ENCODE data around the gene CAPN10. TPM values are rescaled to one million over a fixed set of nuclear protein-coding genes. Genes with fewer than 3 reads are reported as not detected.
A peak's percentile ranks its signal among the peaks of the same experiment; 100 is the strongest.

Gene CAPN10
- total and polyA plus RNA-seq, 2 experiments from 2014 or later = 10.0 to 29.5 TPM

- H3K36me3 ChIP-seq (ENCODE audit: low read depth) = no peaks in the 10 kb centered on the region
- peaks cover 28% of the 10 kb centered on the region for H3K4me1 ChIP-seq (ENCODE audit: insufficient read depth)
- DNase-seq = no peak
- H2AFZ ChIP-seq = no peak overlapping the region
- no peaks in the 10 kb centered on the region for H3K27me3 ChIP-seq (replicated peaks; ENCODE audit: insufficient read depth)
- peaks cover 25% of the 10 kb centered on the region for H3F3A ChIP-seq (ENCODE audit: insufficient read depth)
- WGBS, 2 experiments (ENCODE audit: low coverage in 1 of 2, low lambda C conversion rate in 2 of 2, missing lambda C conversion rate in 2 of 2) = 96 to 100% methylated on average over 4 of the region's 4 CpGs
- no peak overlapping the region for H3K4me2 ChIP-seq (ENCODE audit: unreplicated experiment)
- in situ Hi-C loops (cut with MboI) = no loop called here
- no peak overlapping the region for H3K4me3 ChIP-seq
- H3K9me3 ChIP-seq (ENCODE audit: low read depth) = no peaks in the 10 kb centered on the region
- H3K9me2 ChIP-seq (ENCODE audit: insufficient read depth) = no peaks in the 10 kb centered on the region
- H4K20me1 ChIP-seq (ENCODE audit: insufficient read depth) = no peaks in the 10 kb centered on the region; the same call in 1 of the 2 replicates
- no peak overlapping the region for H3K9ac ChIP-seq
- no peak overlapping the region for H3K27ac ChIP-seq
- peaks cover 83% of the 10 kb centered on the region for H3K79me2 ChIP-seq (ENCODE audit: insufficient read depth)
- no peak for TF ChIP-seq EZH2phosphoT487 (IDR thresholded peaks at IDR 0.05; ENCODE audit: insufficient read depth, low read depth)
- no peak for TF ChIP-seq EZH2 (IDR thresholded peaks at IDR 0.05; ENCODE audit: insufficient read depth, poor library complexity, severe bottlenecking)
Observed at GRCh38 chr2:240583774-240584173, 2.8 kb upstream of the CAPN10 start.

GRCh38 chr2:240584486-240585031, 2.0 kb upstream of the CAPN10 start:
- H3K79me2 ChIP-seq (ENCODE audit: insufficient read depth) = peaks cover 82% of the 10 kb centered on the region
- in situ Hi-C loops (cut with MboI) = no loop called here
- WGBS, 2 experiments (ENCODE audit: low coverage in 1 of 2, low lambda C conversion rate in 2 of 2, missing lambda C conversion rate in 2 of 2) = 80 to 89% methylated on average over 4 of the region's 4 CpGs
- peak overlapping the region; percentile 88 for H3K4me3 ChIP-seq
- H3F3A ChIP-seq (ENCODE audit: insufficient read depth) = peaks cover 21% of the 10 kb centered on the region
- H3K36me3 ChIP-seq (ENCODE audit: low read depth) = no peaks in the 10 kb centered on the region
- no peaks in the 10 kb centered on the region for H3K27me3 ChIP-seq (replicated peaks; ENCODE audit: insufficient read depth)
- peaks cover 26% of the 10 kb centered on the region for H3K4me1 ChIP-seq (ENCODE audit: insufficient read depth)
- H3K9me3 ChIP-seq (ENCODE audit: low read depth) = no peaks in the 10 kb centered on the region
- no peak overlapping the region for H2AFZ ChIP-seq
- DNase-seq = peak; percentile 19
- TF ChIP-seq EZH2phosphoT487 (IDR thresholded peaks at IDR 0.05; ENCODE audit: insufficient read depth, low read depth) (no peak), EZH2 (IDR thresholded peaks at IDR 0.05; ENCODE audit: insufficient read depth, poor library complexity, severe bottlenecking) (no peak)
- peak overlapping the region; percentile 92; the same call in 1 of the 2 replicates for H3K9ac ChIP-seq
- no peaks in the 10 kb centered on the region for H3K9me2 ChIP-seq (ENCODE audit: insufficient read depth)
- no peaks in the 10 kb centered on the region; the same call in 1 of the 2 replicates for H4K20me1 ChIP-seq (ENCODE audit: insufficient read depth)
- H3K4me2 ChIP-seq (ENCODE audit: unreplicated experiment) = peak overlapping the region; percentile 74
- no peak overlapping the region for H3K27ac ChIP-seq

- Histone ChIP-seq H3K79me2 (ENCODE audit: insufficient read depth) (peaks cover 88% of the 10 kb centered on the region), H3K27ac (peak overlapping the region; percentile 59), H3K4me1 (ENCODE audit: insufficient read depth) (peaks cover 22% of the 10 kb centered on the region), H3K4me2 (ENCODE audit: unreplicated experiment) (peak overlapping the region; percentile 74), H3K4me3 (peak overlapping the region; percentile 88), H2AFZ (no peak overlapping the region), H3F3A (ENCODE audit: insufficient read depth) (peaks cover 17% of the 10 kb centered on the region), H3K27me3 (replicated peaks; ENCODE audit: insufficient read depth) (no peaks in the 10 kb centered on the region), H3K9ac (peak overlapping the region; percentile 92), H4K20me1 (ENCODE audit: insufficient read depth) (no peaks in the 10 kb centered on the region), H3K9me3 (ENCODE audit: low read depth) (no peaks in the 10 kb centered on the region), H3K9me2 (ENCODE audit: insufficient read depth) (no peaks in the 10 kb centered on the region), H3K36me3 (ENCODE audit: low read depth) (no peaks in the 10 kb centered on the region)
- in situ Hi-C loops (cut with MboI) = no loop called here
- no peak for TF ChIP-seq EZH2 (IDR thresholded peaks at IDR 0.05; ENCODE audit: insufficient read depth, poor library complexity, severe bottlenecking)
- TF ChIP-seq EZH2phosphoT487 (IDR thresholded peaks at IDR 0.05; ENCODE audit: insufficient read depth, low read depth) = no peak
- peak; percentile 31 for DNase-seq
- 77 to 80% methylated on average over 6 of the region's 6 CpGs for WGBS, 2 experiments (ENCODE audit: low coverage in 1 of 2, low lambda C conversion rate in 2 of 2, missing lambda C conversion rate in 2 of 2)
Observed at GRCh38 chr2:240585101-240585500, 1.4 kb upstream of the CAPN10 start.

- in situ Hi-C loops (cut with MboI) = no loop called here
- H3K9me2 ChIP-seq (ENCODE audit: insufficient read depth) = no peaks in the 10 kb centered on the region
- peak overlapping the region; percentile 59 for H3K27ac ChIP-seq
- H4K20me1 ChIP-seq (ENCODE audit: insufficient read depth) = no peaks in the 10 kb centered on the region
- peaks cover 13% of the 10 kb centered on the region for H3F3A ChIP-seq (ENCODE audit: insufficient read depth)
- H3K4me2 ChIP-seq (ENCODE audit: unreplicated experiment) = peak overlapping the region; percentile 74
- peak overlapping the region; percentile 88 for H3K4me3 ChIP-seq
- H3K36me3 ChIP-seq (ENCODE audit: low read depth) = no peaks in the 10 kb centered on the region
- H3K9ac ChIP-seq = peak overlapping the region; percentile 92
- WGBS, 2 experiments (ENCODE audit: low coverage in 1 of 2, low lambda C conversion rate in 2 of 2, missing lambda C conversion rate in 2 of 2) = 5% methylated on average over 20 of the region's 20 CpGs
- H3K79me2 ChIP-seq (ENCODE audit: insufficient read depth) = peaks cover 84% of the 10 kb centered on the region
- no peaks in the 10 kb centered on the region for H3K27me3 ChIP-seq (replicated peaks; ENCODE audit: insufficient read depth)
- DNase-seq = peak; percentile 34
- no peaks in the 10 kb centered on the region for H3K9me3 ChIP-seq (ENCODE audit: low read depth)
- H3K4me1 ChIP-seq (ENCODE audit: insufficient read depth) = peaks cover 19% of the 10 kb centered on the region
- TF ChIP-seq EZH2phosphoT487 (IDR thresholded peaks at IDR 0.05; ENCODE audit: insufficient read depth, low read depth) (no peak), EZH2 (IDR thresholded peaks at IDR 0.05; ENCODE audit: insufficient read depth, poor library complexity, severe bottlenecking) (no peak)
- peak overlapping the region; percentile 66 for H2AFZ ChIP-seq
Observed at GRCh38 chr2:240585681-240586197, 795 bp upstream of the CAPN10 start.

All from GM23248 (cell line).